ENCODE results near the gene NET1.
"Not testable (repeated sequence)": the region's sequence is repeated elsewhere in the genome, so short reads cannot be mapped to it uniquely, and the experiment has no call there.

Gene NET1

GRCh38 chr10:5396556-5397300 lies 15.6 kb upstream of the NET1 start:
- no peak for DNase-seq (ENCODE audit: low read depth in 2 of 2)

- DNase-seq (ENCODE audit: low read depth in 2 of 2), result no peak
Measured at GRCh38 chr10:5399332-5399731, 13.0 kb upstream of the NET1 start.

GRCh38 chr10:5400468-5401240 lies 11.7 kb upstream of the NET1 start:
- no peak for DNase-seq (ENCODE audit: low read depth in 2 of 2)

- DNase-seq (ENCODE audit: low read depth in 2 of 2), result no peak
Measured at GRCh38 chr10:5402798-5403197, 9.6 kb upstream of the NET1 start.

GRCh38 chr10:5404208-5405041 lies 7.9 kb upstream of the NET1 start, which contains the start of gene TUBAL3:
TSS of gene TUBAL3 (minus strand) at chr10:5404828. CDS start at chr10:5404792, 36 bp downstream.
- no peak for DNase-seq (ENCODE audit: low read depth in 2 of 2)

GRCh38 chr10:5406918-5407317 lies 5.4 kb upstream of the NET1 start:
- no peak for DNase-seq (ENCODE audit: low read depth in 2 of 2)

GRCh38 chr10:5410787-5411186 lies 1.6 kb upstream of the NET1 start:
- not testable (repeated sequence) for DNase-seq (ENCODE audit: low read depth in 2 of 2)

GRCh38 chr10:5411941-5412276 lies 448 bp upstream of the NET1 start:
- DNase-seq (ENCODE audit: low read depth in 2 of 2), result no peak

- DNase-seq (ENCODE audit: low read depth in 2 of 2), result no peak
Measured at GRCh38 chr10:5413012-5413938, 918 bp downstream of the NET1 start.

- no peak for DNase-seq (ENCODE audit: low read depth in 2 of 2)
Measured at GRCh38 chr10:5416981-5417380, 4.6 kb downstream of the NET1 start.

GRCh38 chr10:5418584-5418983 lies 6.2 kb downstream of the NET1 start:
- no peak for DNase-seq (ENCODE audit: low read depth in 2 of 2)

- DNase-seq (ENCODE audit: low read depth in 2 of 2), result no peak
Measured at GRCh38 chr10:5419466-5420094, 7.2 kb downstream of the NET1 start.

- DNase-seq (ENCODE audit: low read depth in 2 of 2), result no peak
Measured at GRCh38 chr10:5423771-5424170, 11.4 kb downstream of the NET1 start.

GRCh38 chr10:5424751-5425150 lies 12.4 kb downstream of the NET1 start:
- DNase-seq (ENCODE audit: low read depth in 2 of 2), result no peak

GRCh38 chr10:5428133-5428532 lies 15.8 kb downstream of the NET1 start:
- DNase-seq (ENCODE audit: low read depth in 2 of 2), result no peak

- DNase-seq (ENCODE audit: low read depth in 2 of 2), result no peak
Measured at GRCh38 chr10:5433182-5433581, 20.8 kb downstream of the NET1 start.

GRCh38 chr10:5434017-5434753 lies 21.8 kb downstream of the NET1 start:
- no peak for DNase-seq (ENCODE audit: low read depth in 2 of 2)

GRCh38 chr10:5435328-5435727 lies 23.0 kb downstream of the NET1 start:
- DNase-seq (ENCODE audit: low read depth in 2 of 2), result no peak

- DNase-seq (ENCODE audit: low read depth in 2 of 2), result no peak
Measured at GRCh38 chr10:5440206-5440605, 27.8 kb downstream of the NET1 start.

GRCh38 chr10:5441106-5441505 lies 28.7 kb downstream of the NET1 start:
- no peak for DNase-seq (ENCODE audit: low read depth in 2 of 2)

All from stimulated activated CD4-positive, alpha-beta T cell treated with anti-CD3 and anti-CD28 coated beads, Interleukin-1b, Interleukin-23, amount 100 ng/mL, for 1 hour (primary cell).